Activated T-cell treated with anti-CD3 and anti-CD28 coated beads for 24 hours (primary cell): ENCODE results near the gene CEP63.

ENCODE experiments used
- DNase-seq: peaks from one replicate; pipeline ENCODE4 v3.0.0-alpha.2; 2020; ENCODE audit warnings: low read depth

Gene CEP63

GRCh38 chr3:134608771-134609435 lies 123.0 kb downstream of the CEP63 start:
- no peak for DNase-seq

DNA sequence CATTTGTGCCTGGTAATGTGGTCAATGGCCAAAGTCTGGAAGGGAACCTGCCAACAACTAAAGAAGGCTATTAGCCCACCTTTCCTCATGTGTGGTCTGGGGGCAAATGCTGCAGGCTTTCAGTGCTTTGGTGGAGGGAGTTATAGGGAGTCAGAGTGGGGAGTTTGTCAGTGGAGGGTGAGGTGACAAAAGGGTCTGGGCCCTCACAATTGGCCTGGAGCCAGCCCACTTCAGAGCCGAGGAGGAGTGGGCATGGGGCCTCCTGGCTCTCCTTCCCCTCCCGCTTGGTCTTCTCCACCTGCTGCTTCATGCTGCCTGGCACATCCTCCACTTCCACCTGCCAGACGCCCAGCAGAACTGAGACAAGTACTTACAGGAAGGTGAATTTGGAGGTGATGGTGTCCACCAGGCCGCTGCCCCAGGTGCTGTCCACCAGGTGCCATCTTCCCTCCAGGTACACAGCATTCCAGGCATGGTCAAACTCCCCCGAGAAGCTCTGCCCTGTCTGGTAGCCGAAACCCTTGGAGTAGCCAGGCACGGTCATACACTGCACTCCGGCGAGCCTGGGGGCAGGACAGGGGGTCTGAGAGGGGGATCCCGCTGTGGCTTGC lies 124.1 kb downstream of the CEP63 start:
- DNase-seq = no peak

DNA sequence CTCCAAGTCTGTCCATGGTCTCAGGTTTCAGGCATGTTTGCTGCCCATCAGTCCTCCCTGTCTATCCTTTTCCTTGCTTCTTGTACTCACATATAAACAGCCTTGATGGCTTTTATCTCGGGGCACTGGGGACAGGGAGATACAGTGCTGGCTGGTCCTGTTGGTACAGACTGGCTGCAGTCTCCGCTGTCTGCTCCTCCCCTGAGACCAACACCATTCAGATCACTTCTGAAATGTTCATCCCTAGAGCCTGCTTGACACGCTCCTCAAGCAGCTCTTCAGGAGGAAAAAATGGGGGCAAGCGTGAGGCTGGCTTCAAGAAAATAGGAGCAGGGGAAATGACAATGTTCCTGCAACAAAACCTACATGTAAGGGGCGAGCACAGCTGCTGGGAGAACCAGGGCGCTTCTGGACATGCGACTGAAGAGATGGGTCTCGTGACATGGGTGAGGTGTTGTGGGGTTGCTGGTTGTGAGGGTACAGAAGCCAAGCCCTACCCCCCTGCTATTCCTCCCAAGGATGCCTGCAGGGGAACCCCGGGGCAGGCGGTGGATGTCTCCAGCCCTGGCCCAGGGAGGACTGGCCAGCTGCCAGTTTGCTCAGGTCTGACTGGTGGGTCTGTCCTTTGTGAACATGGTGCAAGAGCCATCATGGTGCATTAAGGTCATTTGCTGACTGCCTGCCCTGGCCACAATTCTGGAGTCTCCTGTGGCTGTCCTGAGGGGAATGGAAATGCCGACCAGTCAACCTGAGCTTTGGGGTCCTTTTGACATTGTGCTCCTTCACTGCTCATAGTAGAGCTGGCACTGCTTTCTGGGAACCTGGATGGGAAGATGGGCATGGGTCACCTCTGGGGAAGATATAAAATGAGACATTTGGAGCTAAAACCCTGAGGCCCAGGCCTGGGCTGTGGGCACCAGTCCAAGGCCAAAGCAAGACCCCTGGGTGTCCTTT lies 124.9 kb downstream of the CEP63 start:
- DNase-seq = no peak

- DNase-seq = no peak
These were observed 125.7 kb downstream of the CEP63 start for GRCh38 chr3:134611516-134611915.

DNA sequence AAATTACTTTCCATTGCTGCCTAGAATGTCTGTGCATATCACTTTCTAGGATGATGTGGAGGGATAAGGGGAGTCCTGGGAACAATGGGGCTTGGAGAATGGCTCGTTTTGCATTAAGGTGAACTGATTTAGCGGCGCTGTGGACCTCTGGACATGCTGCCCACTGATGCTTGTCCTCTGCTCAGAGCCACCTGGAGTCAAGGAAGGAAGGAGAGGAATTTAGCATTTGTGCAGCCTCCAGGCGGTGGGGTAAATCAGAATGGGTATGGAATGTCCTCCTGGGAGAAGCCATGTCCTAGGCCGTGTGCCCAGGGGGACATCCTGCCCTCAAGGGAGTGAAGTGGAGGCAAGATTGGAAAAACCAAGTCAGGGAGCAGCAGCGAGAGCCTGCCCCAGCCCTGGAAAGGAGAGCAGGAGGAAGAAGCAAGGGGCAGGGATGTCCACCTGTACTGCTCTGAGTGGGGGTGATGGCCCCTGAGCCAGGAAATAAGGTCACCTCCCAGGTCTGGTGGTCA lies 127.2 kb downstream of the CEP63 start:
- DNase-seq = no peak

DNA sequence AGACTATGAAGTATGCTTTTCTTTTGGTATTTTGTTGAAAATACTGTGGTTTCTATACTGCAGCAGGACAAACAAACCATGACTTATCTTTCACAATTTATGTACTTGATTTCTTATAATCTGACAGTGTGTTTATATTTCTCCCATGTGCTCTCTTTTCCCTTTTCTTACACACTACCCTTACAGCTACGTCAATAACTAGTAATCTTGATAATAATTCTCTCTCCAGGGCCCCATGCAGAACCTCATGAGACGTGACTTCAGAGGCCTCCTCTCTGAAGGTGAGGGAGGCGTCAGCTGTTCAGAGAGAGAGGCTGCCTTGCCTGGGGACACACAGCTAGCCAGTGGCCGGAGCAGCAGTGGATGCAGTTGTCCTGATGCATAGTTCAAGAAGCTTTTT lies 129.1 kb downstream of the CEP63 start:
- no peak for DNase-seq

- DNase-seq = no peak
These were observed 129.9 kb downstream of the CEP63 start for GRCh38 chr3:134615743-134616142.

- no peak for DNase-seq
These were observed 132.0 kb downstream of the CEP63 start for GRCh38 chr3:134617608-134618477.

- DNase-seq = no peak
These were observed 132.8 kb downstream of the CEP63 start for GRCh38 chr3:134618478-134619300.

GRCh38 chr3:134619301-134619615 lies 133.4 kb downstream of the CEP63 start:
- no peak for DNase-seq

DNA sequence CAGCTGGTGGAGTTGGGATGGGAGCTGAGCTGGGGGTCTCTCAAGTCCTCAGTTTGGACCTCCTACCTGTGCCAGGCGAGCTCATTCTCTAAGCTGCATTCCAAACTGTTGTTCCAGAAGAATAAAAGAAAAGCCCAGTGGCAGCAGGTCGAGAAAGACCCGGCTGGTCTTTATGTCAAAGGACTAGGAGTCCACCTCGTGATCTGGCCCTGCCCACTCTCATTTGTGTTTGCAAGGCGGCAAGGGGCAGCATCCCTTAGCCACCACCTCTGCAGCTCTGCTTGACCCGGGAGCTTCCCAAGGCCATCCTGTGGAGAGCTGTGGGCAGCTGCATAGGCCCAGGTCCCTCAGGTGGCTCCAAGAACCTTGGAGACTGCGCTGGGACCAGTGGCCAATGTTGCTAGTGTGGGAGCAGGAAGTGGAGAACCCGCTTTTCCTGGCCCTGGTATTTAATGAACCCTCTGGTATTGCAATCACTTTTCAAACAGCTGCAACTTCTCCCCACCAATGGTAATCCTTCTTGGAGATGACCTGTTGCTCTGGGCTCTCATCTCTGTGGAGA lies 134.1 kb downstream of the CEP63 start:
- no peak for DNase-seq

GRCh38 chr3:134620476-134621115 lies 134.7 kb downstream of the CEP63 start:
- DNase-seq = no peak

DNA sequence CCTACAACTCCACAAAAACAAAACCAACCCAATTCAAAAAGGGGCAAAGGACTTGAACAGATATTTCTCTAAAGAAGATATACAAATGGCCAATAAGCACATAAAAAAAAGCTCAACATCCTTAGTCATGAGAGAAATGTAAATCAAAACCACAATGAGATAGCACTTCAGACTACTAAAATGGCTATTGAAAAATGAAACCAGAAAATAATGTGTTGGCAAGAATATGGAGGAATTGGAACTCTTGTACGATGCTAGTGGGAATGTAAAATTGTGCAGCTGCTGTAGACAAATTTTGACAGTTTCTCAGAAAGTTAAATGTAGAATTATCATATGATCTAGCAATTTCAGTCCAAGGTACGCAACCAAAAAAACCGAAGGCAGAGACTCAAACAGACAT lies 136.0 kb downstream of the CEP63 start:
- no peak for DNase-seq

DNA sequence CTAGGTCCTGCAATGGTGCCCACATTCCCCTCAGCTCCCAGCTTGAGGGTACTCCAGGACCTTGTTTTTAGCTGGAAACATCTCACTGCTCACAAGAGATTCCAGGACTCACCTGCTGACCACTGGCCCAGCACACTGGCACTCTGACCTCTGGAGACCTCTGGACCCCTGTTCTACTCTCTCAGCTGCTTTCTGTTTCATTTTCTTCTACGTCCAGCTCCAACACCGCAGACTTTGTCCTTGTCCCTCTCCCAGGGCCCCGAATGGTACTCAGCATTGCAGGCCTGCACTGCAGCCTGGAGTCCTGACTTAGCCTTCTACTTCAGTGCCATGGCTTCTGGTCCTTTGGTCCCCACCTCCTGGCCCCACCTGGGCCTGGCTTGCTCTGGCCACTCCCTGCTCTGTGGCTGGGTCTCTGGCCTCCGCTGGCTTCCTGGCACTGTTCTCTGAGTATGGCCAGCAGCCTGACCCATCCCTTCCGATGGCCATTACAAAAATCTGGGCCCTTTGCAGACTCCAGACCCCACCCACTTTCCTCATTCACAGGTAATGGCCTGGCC lies 137.0 kb downstream of the CEP63 start:
- no peak for DNase-seq

- DNase-seq = no peak
These were observed 137.9 kb downstream of the CEP63 start for GRCh38 chr3:134623615-134624245.
